Inflammatory macrophage treated with lipopolysaccharide for 4 hours (primary cell): ENCODE results near the gene FOXS1.
"Not testable (repeated sequence)": the region's sequence is repeated elsewhere in the genome, so short reads cannot be mapped to it uniquely, and the experiment has no call there.

Experiments used
- DNase-seq: peaks from one replicate; pipeline ENCODE4 v3.0.0-alpha.2; 2020

FOXS1 gene

GRCh38 chr20:31820228-31820627 is 25.2 kb downstream of the FOXS1 start:
- DNase-seq: no peak

GRCh38 chr20:31819083-31819784 is 26.2 kb downstream of the FOXS1 start, which contains the start of gene MYLK2:
MYLK2 (plus strand) TSS chr20:31819356; CDS start chr20:31819581, 225 bp downstream.
- DNase-seq: no peak

GRCh38 chr20:31818376-31818908 is 27.0 kb downstream of the FOXS1 start:
- no peak for DNase-seq

DNA sequence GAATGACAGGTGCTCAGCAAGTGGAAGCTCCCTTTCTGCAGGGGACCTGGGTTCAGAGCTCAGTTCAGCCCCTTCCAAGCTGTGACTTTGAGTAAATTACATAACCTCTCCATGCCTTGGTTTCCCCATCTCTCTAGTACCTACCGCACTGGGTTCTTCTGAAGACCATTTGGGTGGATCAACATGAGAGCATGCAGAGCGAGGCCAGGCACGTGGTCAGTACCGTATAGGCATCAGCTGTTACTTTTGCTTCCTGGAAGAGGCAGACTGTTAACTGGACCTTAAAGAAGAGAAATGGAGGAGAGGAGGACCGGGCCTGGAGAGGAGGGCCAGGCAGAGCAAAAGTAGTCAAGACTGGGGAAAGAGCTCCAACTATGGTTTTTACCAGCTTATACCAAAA is 27.9 kb downstream of the FOXS1 start:
- DNase-seq: no peak

DNA sequence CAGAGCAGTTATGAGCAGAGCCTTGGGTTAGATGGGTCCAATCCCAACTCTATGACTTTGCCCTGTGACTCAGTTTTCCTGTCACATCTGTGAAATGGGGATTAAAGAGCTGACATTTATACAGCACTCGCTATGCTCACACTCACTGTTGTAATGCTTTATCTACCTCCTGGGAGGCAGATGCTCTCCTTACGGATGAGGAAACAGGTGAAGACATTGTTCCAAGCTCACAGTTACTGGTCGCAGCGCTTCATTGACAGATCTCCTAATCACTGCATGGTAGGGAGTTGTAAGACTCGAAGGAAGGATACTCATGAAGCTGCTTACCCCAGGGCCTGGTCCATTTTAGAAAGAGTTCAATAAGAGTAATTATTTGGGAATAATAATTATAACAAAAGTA is 29.2 kb downstream of the FOXS1 start:
- DNase-seq: no peak

DNA sequence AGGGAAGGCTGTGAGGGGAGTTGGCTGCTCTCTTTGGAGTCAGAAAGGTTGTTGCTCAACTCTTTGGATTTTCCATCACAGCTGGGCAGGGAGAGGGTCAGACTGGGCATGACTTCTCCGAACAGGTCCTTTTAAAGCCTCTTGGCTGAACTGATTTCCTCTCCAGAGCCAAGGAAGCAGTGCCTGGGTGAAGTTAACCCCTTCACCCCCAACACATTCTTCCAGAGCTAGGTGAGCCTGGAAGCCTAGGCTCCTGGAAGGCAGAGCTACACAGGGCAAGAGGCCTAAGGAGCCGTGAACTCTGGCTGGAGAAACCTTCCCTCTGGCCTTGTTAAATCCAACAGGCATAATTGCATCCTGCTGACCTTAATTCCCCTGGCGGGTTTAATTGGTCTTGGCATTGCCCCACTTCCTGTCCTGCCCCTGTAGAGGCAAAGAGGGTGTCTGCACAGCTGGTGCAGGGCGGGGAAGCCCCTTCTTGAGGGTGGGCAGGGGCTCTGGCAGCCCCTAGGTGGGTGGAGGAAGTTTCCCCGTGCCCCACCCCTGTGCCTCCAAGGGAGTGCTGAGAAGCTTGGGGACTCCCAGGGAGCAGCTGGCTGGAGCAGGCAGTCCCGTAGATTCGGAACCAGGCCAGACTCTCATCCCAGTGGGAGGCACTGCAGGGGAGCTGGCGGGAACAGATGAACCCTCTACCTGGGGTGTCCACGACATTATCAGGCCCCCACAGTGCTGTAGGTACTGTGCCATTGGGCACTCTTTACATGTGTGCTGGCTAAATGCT is 29.8 kb downstream of the FOXS1 start:
- DNase-seq: no peak

GRCh38 chr20:31814142-31814541 is 31.3 kb downstream of the FOXS1 start:
- DNase-seq: not testable (repeated sequence)

GRCh38 chr20:31813611-31814010 is 31.8 kb downstream of the FOXS1 start:
- DNase-seq: no peak

GRCh38 chr20:31811796-31812728 is 33.3 kb downstream of the FOXS1 start:
- DNase-seq: no peak

DNA sequence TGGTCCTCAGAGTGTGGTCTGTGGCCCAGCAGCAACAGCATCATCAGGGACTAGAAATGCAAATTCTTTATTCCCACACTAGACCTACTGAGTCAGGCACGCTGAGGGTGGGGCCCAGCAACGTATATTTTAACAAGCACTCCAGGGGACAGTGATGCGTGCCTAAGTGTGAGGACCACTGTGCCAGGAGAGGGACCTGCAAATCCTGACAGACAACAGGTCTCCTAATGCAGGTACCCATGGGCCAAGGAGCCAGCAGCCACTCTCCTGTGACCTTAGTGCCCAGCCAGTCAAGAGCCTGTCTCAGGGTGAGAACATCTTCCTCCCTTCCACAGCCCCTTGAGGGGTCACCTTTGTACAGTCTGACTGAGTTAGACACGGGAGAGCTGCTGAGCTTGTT is 34.2 kb downstream of the FOXS1 start:
- DNase-seq: no peak

DNA sequence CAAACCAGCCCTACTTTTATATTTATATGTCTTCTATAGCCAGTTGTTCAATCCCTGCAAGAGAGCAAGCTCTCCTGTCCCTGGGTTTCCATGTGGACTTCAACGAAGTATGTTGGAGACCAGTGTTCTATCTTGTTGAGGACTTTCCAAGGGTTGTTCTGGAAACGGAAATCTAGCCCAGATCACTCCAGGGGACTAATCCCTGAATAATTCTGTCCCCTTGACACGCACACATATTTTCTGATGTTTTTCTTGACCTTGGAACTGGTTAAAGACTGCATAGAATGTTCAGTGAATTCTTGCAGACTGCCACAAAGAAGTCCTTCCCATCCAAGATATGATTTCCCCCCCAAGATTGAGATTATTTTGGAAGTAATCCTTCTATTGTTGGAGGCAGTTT is 35.7 kb downstream of the FOXS1 start:
- no peak for DNase-seq

DNA sequence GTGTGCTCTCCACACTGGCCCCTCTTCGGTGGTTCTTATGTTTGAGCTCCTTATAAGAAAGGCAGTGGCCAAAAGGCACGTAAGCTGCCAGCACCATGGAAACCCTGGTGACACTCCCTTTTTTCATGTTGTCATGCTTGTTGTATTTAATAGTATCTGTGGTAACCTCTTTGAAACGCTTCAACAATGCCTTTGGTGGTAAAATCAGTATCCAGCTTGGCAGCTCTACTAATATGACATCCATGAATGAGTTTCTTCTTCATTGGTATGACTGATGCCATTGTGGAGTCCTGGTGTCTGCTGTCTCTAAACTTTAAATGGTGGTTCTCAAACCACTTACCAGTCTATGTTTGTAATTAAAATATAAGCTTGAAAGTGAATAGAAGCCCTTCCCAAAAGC is 36.9 kb downstream of the FOXS1 start:
- DNase-seq: no peak

GRCh38 chr20:31806564-31807355 is 38.6 kb downstream of the FOXS1 start:
- DNase-seq: peak; percentile 50

GRCh38 chr20:31803552-31804291 is 41.7 kb downstream of the FOXS1 start:
- no peak for DNase-seq

GRCh38 chr20:31801508-31801907 is 43.9 kb downstream of the FOXS1 start:
- no peak for DNase-seq

- no peak for DNase-seq
These were observed 48.0 kb downstream of the FOXS1 start for GRCh38 chr20:31797364-31797763.
